Measurements from ENCODE around the gene PABPN1. TPM values are rescaled to one million over a fixed set of nuclear protein-coding genes. Genes with fewer than 3 reads are reported as not detected.
"Not testable (repeated sequence)": the region's sequence is repeated elsewhere in the genome, so short reads cannot be mapped to it uniquely, and the experiment has no call there.

The PABPN1 gene
- total RNA-seq, 3 donors from 2014 or later, result 157 to 185 (median 157) TPM

- intact Hi-C loops (cut with DNase I, micrococcal nuclease), result loop anchor here in 1 of 2 donors (10.0 kb wide), 1 partner anchor 141 kb away; the partner anchor contains the start of gene NGDN
- ATAC-seq (no peak), DNase-seq (no peak)
- Histone ChIP-seq H3K4me1 (ENCODE audit: low read depth) (peaks cover 13% of the 10 kb centered on the region), H3K4me3 (no peak overlapping the region), H3K36me3 (ENCODE audit: low read depth) (no peaks in the 10 kb centered on the region), H3K9me3 (no peaks in the 10 kb centered on the region)
- TF ChIP-seq CTCF (IDR thresholded peaks at IDR 0.05), result no peak
Measured at GRCh38 chr14:23323838-23324454, 2.7 kb downstream of the PABPN1 start.

- no peak for DNase-seq
- no peak for TF ChIP-seq CTCF (IDR thresholded peaks at IDR 0.05)
- Histone ChIP-seq H3K36me3 (ENCODE audit: low read depth) (no peaks in the 10 kb centered on the region), H3K9me3 (no peaks in the 10 kb centered on the region), H3K4me1 (ENCODE audit: low read depth) (peaks cover 13% of the 10 kb centered on the region), H3K4me3 (no peak overlapping the region)
- no peak for ATAC-seq
- intact Hi-C loops (cut with DNase I, micrococcal nuclease), result loop anchor here in 1 of 2 donors (10.0 kb wide), 1 partner anchor 140 kb away; the partner anchor contains the start of gene NGDN
Measured at GRCh38 chr14:23324455-23324846, 3.2 kb downstream of the PABPN1 start.

DNA sequence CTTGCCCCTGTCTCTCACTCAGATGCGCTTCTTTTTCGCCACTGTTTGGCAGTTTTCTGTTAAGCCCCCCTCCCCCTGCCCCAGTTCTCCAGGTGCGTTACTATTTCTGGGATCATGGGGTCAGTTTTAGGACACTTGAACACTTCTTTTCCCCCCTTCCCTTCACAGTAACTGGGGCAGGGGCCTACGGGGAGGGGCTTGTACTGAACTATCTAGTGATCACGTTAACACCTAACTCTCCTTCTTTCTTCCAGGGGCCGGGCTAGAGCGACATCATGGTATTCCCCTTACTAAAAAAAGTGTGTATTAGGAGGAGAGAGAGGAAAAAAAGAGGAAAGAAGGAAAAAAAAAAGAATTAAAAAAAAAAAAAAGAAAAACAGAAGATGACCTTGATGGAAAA, 3.7 kb downstream of the PABPN1 start:
- no peaks in the 10 kb centered on the region for H3K9me3 ChIP-seq
- intact Hi-C loops (cut with DNase I, micrococcal nuclease), result loop anchor here (5.0 to 10.0 kb wide), 2 partner anchors 52 to 140 kb away; partner anchors contain the start of genes CMTM5 (in 1 of the 2) and NGDN (in 1 of the 2)
- H3K4me1 ChIP-seq (ENCODE audit: low read depth), result peaks cover 13% of the 10 kb centered on the region
- no peak for TF ChIP-seq CTCF (IDR thresholded peaks at IDR 0.05)
- no peak for ATAC-seq
- no peak for DNase-seq
- no peak overlapping the region for H3K4me3 ChIP-seq
- no peaks in the 10 kb centered on the region for H3K36me3 ChIP-seq (ENCODE audit: low read depth)

- not testable (repeated sequence) for DNase-seq; ATAC-seq; H3K9me3 ChIP-seq; H3K4me3 ChIP-seq; H3K36me3 ChIP-seq (ENCODE audit: low read depth)
- peaks cover 13% of the 10 kb centered on the region for H3K4me1 ChIP-seq (ENCODE audit: low read depth)
- intact Hi-C loops (cut with DNase I, micrococcal nuclease), result loop anchor here (5.0 to 10.0 kb wide), 2 partner anchors 52 to 139 kb away; partner anchors contain the start of genes CMTM5 (in 1 of the 2) and NGDN (in 1 of the 2)
Measured at GRCh38 chr14:23325746-23326145, 4.5 kb downstream of the PABPN1 start.

DNA sequence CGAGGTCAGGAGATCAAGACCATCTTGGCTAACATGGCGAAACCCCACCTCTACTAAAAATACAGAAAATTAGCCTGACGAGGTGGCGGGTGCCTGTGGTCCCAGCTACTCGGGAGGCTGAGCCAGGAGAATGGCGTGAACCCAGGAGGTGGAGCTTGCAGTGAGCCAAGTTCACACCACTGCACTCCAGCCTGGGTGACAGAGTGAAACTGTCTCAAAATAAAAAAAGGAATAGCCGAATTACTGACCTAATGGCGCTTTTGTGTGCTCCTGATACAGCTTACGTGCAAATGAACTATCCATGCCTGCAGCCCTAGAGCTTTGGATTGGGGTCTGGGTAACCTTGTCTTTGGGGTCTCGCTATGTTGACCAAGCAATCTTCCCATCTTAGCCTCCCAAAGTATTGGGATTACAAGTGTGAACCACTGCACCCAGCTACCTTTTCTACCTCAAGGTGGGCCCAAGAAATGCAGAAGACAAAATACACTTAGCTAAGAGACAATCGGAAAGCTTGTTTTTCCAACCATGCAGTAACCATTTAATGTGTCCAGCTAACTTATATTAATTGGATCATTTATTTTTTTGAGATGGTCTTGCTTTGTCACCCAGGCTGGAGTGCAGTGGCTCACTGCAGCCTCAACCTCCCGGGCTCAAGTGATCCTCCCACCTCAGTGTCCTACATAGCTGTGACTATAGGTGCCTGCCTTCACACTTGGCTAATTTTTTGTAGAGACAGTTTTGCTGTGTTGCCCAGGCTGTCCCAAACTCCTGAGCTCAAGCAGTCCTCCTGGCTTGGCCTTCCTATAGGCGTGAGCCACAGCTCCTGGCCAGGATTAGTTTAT, 5.5 kb downstream of the PABPN1 start:
- Histone ChIP-seq H3K36me3 (ENCODE audit: low read depth) (no peaks in the 10 kb centered on the region), H3K9me3 (no peaks in the 10 kb centered on the region), H3K4me1 (ENCODE audit: low read depth) (peaks cover 13% of the 10 kb centered on the region), H3K4me3 (no peak overlapping the region)
- intact Hi-C loops (cut with DNase I, micrococcal nuclease), result loop anchor here (5.0 to 10.0 kb wide), 2 partner anchors 51 to 138 kb away; partner anchors contain the start of genes CMTM5 (in 1 of the 2) and NGDN (in 1 of the 2)
- TF ChIP-seq CTCF (IDR thresholded peaks at IDR 0.05), result no peak
- no peak for ATAC-seq
- DNase-seq, result no peak

Data from mucosa of descending colon (tissue), 3 donors.